Measurements from ENCODE around the gene DNAJC16. TPM values are rescaled to one million over a fixed set of nuclear protein-coding genes. Genes with fewer than 3 reads are reported as not detected.

The DNAJC16 gene
- total RNA-seq, 1 donor from 2014 or later = 33.6 TPM

DNA sequence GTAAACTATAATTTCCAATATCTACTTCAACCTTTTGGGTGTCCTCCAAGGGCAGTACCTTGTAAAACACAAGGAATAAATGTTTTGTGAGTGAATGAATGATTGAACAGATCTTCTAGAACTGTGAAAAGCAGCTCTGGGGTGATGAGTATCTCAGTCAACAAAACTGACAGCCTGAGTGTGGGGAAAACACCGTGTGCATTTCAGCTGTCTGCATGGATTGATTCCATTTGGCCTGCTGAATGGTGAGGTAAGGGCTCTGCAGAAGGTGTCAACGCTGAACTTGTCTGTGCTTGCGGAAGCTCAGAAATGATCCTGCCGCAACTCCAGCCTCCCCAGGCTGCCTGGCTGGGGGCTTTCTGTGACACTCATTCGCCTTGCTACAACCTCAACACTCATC lies 65.6 kb downstream of the DNAJC16 start:
- peaks cover 10% of the 10 kb centered on the region for H3F3A ChIP-seq (ENCODE audit: low read depth)
- H3K4me1 ChIP-seq = peaks cover 5% of the 10 kb centered on the region
- Mint-ChIP-seq H3K9me3 (no peaks in the 10 kb centered on the region), H3K27ac (no peak overlapping the region), H3K36me3 (no peaks in the 10 kb centered on the region), H3K27me3 (ENCODE audit: insufficient read depth, low read depth) (peaks cover 7% of the 10 kb centered on the region), H3K4me3 (no peak overlapping the region), H3K4me1 (peaks cover 7% of the 10 kb centered on the region)
- no peak overlapping the region for H2AFZ ChIP-seq (replicated peaks)
- H4K20me1 ChIP-seq (ENCODE audit: low read depth) = no peaks in the 10 kb centered on the region
- H3K27me3 ChIP-seq = peaks cover 10% of the 10 kb centered on the region
- no peak overlapping the region for H3K4me2 ChIP-seq
- no peak for DNase-seq (ENCODE audit: low spot score)
- no peaks in the 10 kb centered on the region for H3K79me2 ChIP-seq (ENCODE audit: low read depth)
- no peak for TF ChIP-seq EZH2 (IDR thresholded peaks at IDR 0.05)
- no peak for TF ChIP-seq CTCF (IDR thresholded peaks at IDR 0.05)
- TF ChIP-seq EZH2phosphoT487 (IDR thresholded peaks at IDR 0.05) = no peak
- H3K27ac ChIP-seq = no peak overlapping the region
- no peaks in the 10 kb centered on the region for H3K36me3 ChIP-seq
- H3K9me3 ChIP-seq (ENCODE audit: low read depth) = no peaks in the 10 kb centered on the region
- H3K4me3 ChIP-seq = no peak overlapping the region
- H3K9ac ChIP-seq = no peak overlapping the region

DNA sequence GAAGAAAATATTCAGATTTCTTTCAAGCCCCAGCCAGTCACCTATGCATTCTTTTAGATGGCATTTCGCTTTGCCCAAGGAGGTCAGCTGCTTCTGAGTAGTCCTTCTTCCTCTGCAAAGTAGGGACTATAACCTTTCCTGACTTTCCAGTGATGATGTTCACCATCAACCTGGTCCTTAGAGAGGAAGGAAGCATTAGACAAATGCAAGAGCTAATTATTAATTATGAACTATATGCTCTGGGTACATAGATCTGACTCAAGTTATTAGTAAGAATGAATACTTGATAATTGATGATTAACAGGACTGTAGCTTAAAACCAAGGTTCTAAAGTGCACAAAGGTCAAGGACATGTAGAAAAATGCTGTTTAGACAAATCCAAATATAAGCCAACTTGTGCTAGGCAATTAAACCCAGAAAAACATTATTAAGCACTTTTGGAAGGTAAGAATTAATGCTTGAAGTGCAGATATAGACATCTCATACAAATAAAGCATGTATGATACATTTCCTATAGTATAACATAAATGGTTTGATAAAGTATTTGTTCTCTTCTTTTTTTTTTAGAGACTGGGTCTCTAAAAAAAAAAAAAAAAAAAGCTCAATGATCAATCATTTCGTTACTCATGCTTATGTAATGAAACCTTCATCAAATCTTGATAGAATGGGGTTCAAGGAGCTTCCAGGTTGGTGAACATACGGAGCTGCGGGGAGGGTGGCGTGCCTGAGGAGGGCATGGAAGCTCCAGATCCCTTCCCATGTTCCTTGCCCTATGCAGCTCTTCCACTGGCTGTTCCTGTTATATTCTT lies 69.4 kb downstream of the DNAJC16 start:
- H3K36me3 ChIP-seq = no peaks in the 10 kb centered on the region
- H3K79me2 ChIP-seq (ENCODE audit: low read depth) = no peaks in the 10 kb centered on the region
- no peaks in the 10 kb centered on the region for H3K36me3 Mint-ChIP-seq
- H3K4me1 ChIP-seq = peaks cover 5% of the 10 kb centered on the region
- H3K27ac ChIP-seq = no peak overlapping the region
- no peak overlapping the region for H3K9ac ChIP-seq
- no peak overlapping the region for H3K27ac Mint-ChIP-seq
- H3K9me3 ChIP-seq (ENCODE audit: low read depth) = no peaks in the 10 kb centered on the region
- no peak overlapping the region for H3K4me3 ChIP-seq
- peaks cover 10% of the 10 kb centered on the region for H3F3A ChIP-seq (ENCODE audit: low read depth)
- peaks cover 10% of the 10 kb centered on the region for H3K27me3 ChIP-seq
- peak overlapping the region; percentile 57 for H2AFZ ChIP-seq (replicated peaks)
- DNase-seq (ENCODE audit: low spot score) = no peak
- H3K4me3 Mint-ChIP-seq = no peak overlapping the region
- H3K9me3 Mint-ChIP-seq = no peaks in the 10 kb centered on the region
- H3K27me3 Mint-ChIP-seq (ENCODE audit: insufficient read depth, low read depth) = peaks cover 5% of the 10 kb centered on the region
- peaks cover 7% of the 10 kb centered on the region for H3K4me1 Mint-ChIP-seq
- no peak for TF ChIP-seq CTCF (IDR thresholded peaks at IDR 0.05)
- no peak for TF ChIP-seq EZH2phosphoT487 (IDR thresholded peaks at IDR 0.05)
- no peak for TF ChIP-seq EZH2 (IDR thresholded peaks at IDR 0.05)
- no peak overlapping the region for H3K4me2 ChIP-seq
- H4K20me1 ChIP-seq (ENCODE audit: low read depth) = no peaks in the 10 kb centered on the region

GRCh38 chr1:15598436-15598835 lies 71.8 kb downstream of the DNAJC16 start:
- peaks cover 5% of the 10 kb centered on the region for H3K4me1 ChIP-seq
- peaks cover 15% of the 10 kb centered on the region for H3F3A ChIP-seq (ENCODE audit: low read depth)
- peaks cover 20% of the 10 kb centered on the region for H3K4me1 Mint-ChIP-seq
- no peaks in the 10 kb centered on the region for H3K9me3 ChIP-seq (ENCODE audit: low read depth)
- H3K27me3 Mint-ChIP-seq (ENCODE audit: insufficient read depth, low read depth) = peaks cover 5% of the 10 kb centered on the region
- H3K79me2 ChIP-seq (ENCODE audit: low read depth) = no peaks in the 10 kb centered on the region
- H3K9me3 Mint-ChIP-seq = no peaks in the 10 kb centered on the region
- H2AFZ ChIP-seq (replicated peaks) = no peak overlapping the region
- no peak for DNase-seq (ENCODE audit: low spot score)
- no peaks in the 10 kb centered on the region for H4K20me1 ChIP-seq (ENCODE audit: low read depth)
- H3K4me3 Mint-ChIP-seq = no peak overlapping the region
- no peak overlapping the region for H3K4me3 ChIP-seq
- H3K36me3 Mint-ChIP-seq = no peaks in the 10 kb centered on the region
- no peak overlapping the region for H3K27ac ChIP-seq
- TF ChIP-seq CTCF (IDR thresholded peaks at IDR 0.05) (no peak), EZH2phosphoT487 (IDR thresholded peaks at IDR 0.05) (no peak), EZH2 (IDR thresholded peaks at IDR 0.05) (no peak)
- peaks cover 10% of the 10 kb centered on the region for H3K27me3 ChIP-seq
- no peaks in the 10 kb centered on the region for H3K36me3 ChIP-seq
- no peak overlapping the region for H3K27ac Mint-ChIP-seq
- no peak overlapping the region for H3K4me2 ChIP-seq
- H3K9ac ChIP-seq = no peak overlapping the region

Measured in neural progenitor cell (in vitro differentiated cells).